ENCODE results near the gene YDJC. TPM values are rescaled to one million over a fixed set of nuclear protein-coding genes. Genes with fewer than 3 reads are reported as not detected.

The YDJC gene
- total and polyA plus RNA-seq, 9 of the 15 experiments (the other 6 are each of a cell fraction or from before 2014, with no cell fraction given), result 13.5 to 871 (median 164) TPM

DNA sequence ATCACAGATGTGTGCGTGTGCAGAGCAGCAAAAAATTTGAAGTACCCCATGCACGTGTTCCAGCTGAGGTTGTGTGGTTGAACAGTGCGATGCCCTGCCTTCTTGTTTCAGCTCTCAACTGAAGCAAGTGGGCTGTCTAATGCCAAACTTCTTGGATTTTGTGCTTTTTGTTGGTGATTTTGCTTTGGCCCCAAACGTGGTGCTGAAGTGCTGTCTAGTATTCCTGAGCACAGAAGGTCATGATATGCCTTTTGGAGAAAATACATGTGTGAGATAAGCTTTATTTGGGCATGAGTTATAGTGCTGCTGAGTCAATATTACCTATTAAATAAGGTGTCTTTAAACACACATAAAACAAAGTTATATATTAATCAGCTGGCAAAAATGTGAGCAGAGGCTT, 14.1 kb downstream of the YDJC start (continued):
- TF ChIP-seq, protein P1, sequence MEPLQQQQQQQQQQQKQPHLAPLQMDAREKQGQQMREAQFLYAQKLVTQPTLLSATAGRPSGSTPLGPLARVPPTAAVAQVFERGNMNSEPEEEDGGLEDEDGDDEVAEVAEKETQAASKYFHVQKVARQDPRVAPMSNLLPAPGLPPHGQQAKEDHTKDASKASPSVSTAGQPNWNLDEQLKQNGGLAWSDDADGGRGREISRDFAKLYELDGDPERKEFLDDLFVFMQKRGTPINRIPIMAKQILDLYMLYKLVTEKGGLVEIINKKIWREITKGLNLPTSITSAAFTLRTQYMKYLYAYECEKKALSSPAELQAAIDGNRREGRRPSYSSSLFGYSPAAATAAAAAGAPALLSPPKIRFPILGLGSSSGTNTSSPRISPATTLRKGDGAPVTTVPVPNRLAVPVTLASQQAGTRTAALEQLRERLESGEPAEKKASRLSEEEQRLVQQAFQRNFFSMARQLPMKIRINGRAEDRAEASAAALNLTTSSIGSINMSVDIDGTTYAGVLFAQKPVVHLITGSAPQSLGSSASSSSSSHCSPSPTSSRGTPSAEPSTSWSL (CRISPR knock-in tag; IDR thresholded peaks at IDR 0.05; ENCODE audit: borderline replicate concordance), result 0 out of 2 replicates have a peak, but pooled peaks have one; percentile 85
- no peak for TF ChIP-seq ZNF707 (CRISPR knock-in tag; conservative IDR thresholded peaks at IDR 0.05)
- no peak for TF ChIP-seq BMI1 (IDR thresholded peaks at IDR 0.05; ENCODE audit: low read length)
- no peak for TF ChIP-seq CUX1 (CRISPR knock-in tag; IDR thresholded peaks at IDR 0.05)
- TF ChIP-seq ZKSCAN1 (IDR thresholded peaks at IDR 0.05; ENCODE audit: low read depth, low read length), result no peak
- peak; percentile 14 for TF ChIP-seq RBM39 (optimal IDR thresholded peaks at IDR 0.05; ENCODE audit: low read depth, low read length)
- no peak for TF ChIP-seq ATF3 (IDR thresholded peaks at IDR 0.05)
- no peak for TF ChIP-seq ATF3 (CRISPR knock-in tag; conservative IDR thresholded peaks at IDR 0.05)
- TF ChIP-seq ZNF395 (CRISPR knock-in tag; IDR thresholded peaks at IDR 0.05), result no peak
- no peak for TF ChIP-seq POLR2G (IDR thresholded peaks at IDR 0.05; ENCODE audit: low read depth, low read length)
- TF ChIP-seq ZNF561 (CRISPR knock-in tag; conservative IDR thresholded peaks at IDR 0.05), result no peak
- no peak for TF ChIP-seq ZNF830 (CRISPR knock-in tag; IDR thresholded peaks at IDR 0.05)
- TF ChIP-seq CSDE1 (IDR thresholded peaks at IDR 0.05), result no peak
- TF ChIP-seq PPARD (CRISPR knock-in tag; IDR thresholded peaks at IDR 0.05), result no peak
- TF ChIP-seq ATF2 (CRISPR knock-in tag; IDR thresholded peaks at IDR 0.05), result no peak
- TF ChIP-seq, protein P2, sequence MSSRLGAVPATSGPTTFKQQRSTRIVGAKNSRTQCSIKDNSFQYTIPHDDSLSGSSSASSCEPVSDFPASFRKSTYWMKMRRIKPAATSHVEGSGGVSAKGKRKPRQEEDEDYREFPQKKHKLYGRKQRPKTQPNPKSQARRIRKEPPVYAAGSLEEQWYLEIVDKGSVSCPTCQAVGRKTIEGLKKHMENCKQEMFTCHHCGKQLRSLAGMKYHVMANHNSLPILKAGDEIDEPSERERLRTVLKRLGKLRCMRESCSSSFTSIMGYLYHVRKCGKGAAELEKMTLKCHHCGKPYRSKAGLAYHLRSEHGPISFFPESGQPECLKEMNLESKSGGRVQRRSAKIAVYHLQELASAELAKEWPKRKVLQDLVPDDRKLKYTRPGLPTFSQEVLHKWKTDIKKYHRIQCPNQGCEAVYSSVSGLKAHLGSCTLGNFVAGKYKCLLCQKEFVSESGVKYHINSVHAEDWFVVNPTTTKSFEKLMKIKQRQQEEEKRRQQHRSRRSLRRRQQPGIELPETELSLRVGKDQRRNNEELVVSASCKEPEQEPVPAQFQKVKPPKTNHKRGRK (tag; IDR thresholded peaks at IDR 0.05), result no peak
- no peak for TF ChIP-seq ZNF699 (CRISPR knock-in tag; IDR thresholded peaks at IDR 0.05; ENCODE audit: insufficient replicate concordance)

All from K562 (cell line).